Uterus (tissue), 4 donors: ENCODE measurements around the gene BMP8A. TPM values are rescaled to one million over a fixed set of nuclear protein-coding genes. Genes with fewer than 3 reads are reported as not detected.
"Not testable (repeated sequence)": the region's sequence is repeated elsewhere in the genome, so short reads cannot be mapped to it uniquely, and the experiment has no call there.

Experiments used
- DNase-seq, 2 donors: peaks; one replicate each; pipeline ENCODE4 v3.0.0-alpha.2; 2019 to 2020
- H3K27ac ChIP-seq, 2 donors: fragments of 200-600 bp; sonication (generic); 1 replicate in 1 of 2; 2 replicates in 1 of 2; pipeline ENCODE4 v1.5.1; 2016 to 2018
- H3K27me3 ChIP-seq, 2 donors: fragments of 200-600 bp; sonication (generic); one replicate each; pipeline ENCODE4 v1.5.1; 2018 to 2019; ENCODE audit warnings: control low read depth in 1 of 2
- H3K36me3 ChIP-seq, 2 donors: fragments of 200-600 bp; sonication (generic); one replicate each; pipeline ENCODE4 v1.5.1; 2019; ENCODE audit warnings: control low read depth in 1 of 2
- H3K4me1 ChIP-seq, 2 donors: fragments of 200-600 bp; sonication (generic); one replicate each; pipeline ENCODE4 v1.5.1; 2018 to 2019; ENCODE audit warnings: control low read depth in 1 of 2
- H3K4me3 ChIP-seq, 2 donors: fragments of 200-600 bp; sonication (generic); 1 replicate in 1 of 2; 2 replicates in 1 of 2; pipeline ENCODE4 v1.5.1; 2018 to 2019; ENCODE audit warnings: mild to moderate bottlenecking in 1 of 2
- H3K9me3 ChIP-seq, 2 donors: fragments of 200-600 bp; sonication (generic); one replicate each; pipeline ENCODE4 v1.5.1; 2019; ENCODE audit warnings: control low read depth in 1 of 2
- CTCF ChIP-seq, 4 experiments: fragments of 200-600 bp in 2 of 4; fragments of 450-650 bp in 2 of 4; sonication (generic) in 2 of 4; IDR thresholded peaks; one replicate each; pipeline ENCODE4 v1.5.1; 2016 to 2019; ENCODE audit warnings: antibody characterized with exemption in 4 of 4, mild to moderate bottlenecking in 2 of 4, moderate library complexity in 1 of 4
- POLR2A ChIP-seq, 2 donors: fragments of 450-650 bp; IDR thresholded peaks; one replicate each; pipeline ENCODE4 v1.6.1; 2016; ENCODE audit warnings: antibody characterized with exemption in 2 of 2, mild to moderate bottlenecking in 1 of 2, moderate library complexity in 1 of 2
- intact Hi-C: fragments of 100-400 bp; cut with DNase I; formaldehyde crosslinking; loops from one replicate; pipeline ENCODE4 v1.15.1; 2023; ENCODE audit warnings: low total_unique reads
- total RNA-seq, 4 donors: library from RNA; depleted of rRNA in 3 of 4; stranded (reverse); fragments of >200 nt in 3 of 4; gene quantifications; one replicate each; pipeline versions ENCODE4 v1.1.0 to v1.2.4, GENCODE V29; 2014 to 2023
- donor health status: DM: yes; HTN: yes; CAD: no.

Gene BMP8A
- total RNA-seq, 4 donors from 2014 or later = 1.8 to 8.3 (median 2.7) TPM; not detected in 1

GRCh38 chr1:39494671-39495410 lies 3.4 kb downstream of the BMP8A start:
- Histone ChIP-seq H3K4me3 (no peak overlapping the region), H3K27me3 (no peaks in the 10 kb centered on the region), H3K27ac (no peak overlapping the region), H3K36me3 (no peaks in the 10 kb centered on the region), H3K4me1 (no peaks in the 10 kb centered on the region), H3K9me3 (no peaks in the 10 kb centered on the region)
- intact Hi-C loops = no loop called here
- no peak for DNase-seq
- no peak for TF ChIP-seq POLR2A (IDR thresholded peaks at IDR 0.05)
- TF ChIP-seq CTCF (IDR thresholded peaks at IDR 0.05) = no peak

DNA sequence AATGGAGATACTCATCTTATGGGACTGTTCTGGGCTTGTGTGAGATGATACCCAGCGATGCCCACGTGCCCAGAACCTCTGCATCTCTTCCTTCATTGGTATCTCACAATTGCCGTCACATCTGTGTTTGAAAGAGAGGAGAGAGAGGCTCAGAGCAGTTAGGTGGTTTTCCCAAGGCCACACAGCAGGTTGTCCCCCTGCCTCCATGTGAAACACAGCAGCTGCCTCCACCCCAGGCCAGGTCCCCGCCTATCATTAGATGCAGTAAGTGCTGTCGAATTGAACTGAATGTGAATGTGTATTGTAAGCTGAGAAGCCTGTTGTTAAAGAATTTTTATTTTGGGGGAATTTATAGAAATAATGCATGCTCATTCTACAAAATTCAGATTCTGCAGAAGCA lies 5.1 kb downstream of the BMP8A start:
- DNase-seq, H3K27ac ChIP-seq, H3K4me3 ChIP-seq, H3K9me3 ChIP-seq, H3K36me3 ChIP-seq, H3K27me3 ChIP-seq, H3K4me1 ChIP-seq, intact Hi-C loops: not testable (repeated sequence)

GRCh38 chr1:39497585-39497984 lies 6.1 kb downstream of the BMP8A start:
- Histone ChIP-seq H3K27ac (peak overlapping the region; percentile 61 to 84), H3K4me3 (no peak overlapping the region), H3K9me3 (no peaks in the 10 kb centered on the region), H3K27me3 (no peaks in the 10 kb centered on the region), H3K36me3 (no peaks in the 10 kb centered on the region), H3K4me1 (no peaks in the 10 kb centered on the region)
- DNase-seq = no peak
- intact Hi-C loops = no loop called here
- TF ChIP-seq CTCF (IDR thresholded peaks at IDR 0.05) (no peak), POLR2A (IDR thresholded peaks at IDR 0.05) (no peak)

DNA sequence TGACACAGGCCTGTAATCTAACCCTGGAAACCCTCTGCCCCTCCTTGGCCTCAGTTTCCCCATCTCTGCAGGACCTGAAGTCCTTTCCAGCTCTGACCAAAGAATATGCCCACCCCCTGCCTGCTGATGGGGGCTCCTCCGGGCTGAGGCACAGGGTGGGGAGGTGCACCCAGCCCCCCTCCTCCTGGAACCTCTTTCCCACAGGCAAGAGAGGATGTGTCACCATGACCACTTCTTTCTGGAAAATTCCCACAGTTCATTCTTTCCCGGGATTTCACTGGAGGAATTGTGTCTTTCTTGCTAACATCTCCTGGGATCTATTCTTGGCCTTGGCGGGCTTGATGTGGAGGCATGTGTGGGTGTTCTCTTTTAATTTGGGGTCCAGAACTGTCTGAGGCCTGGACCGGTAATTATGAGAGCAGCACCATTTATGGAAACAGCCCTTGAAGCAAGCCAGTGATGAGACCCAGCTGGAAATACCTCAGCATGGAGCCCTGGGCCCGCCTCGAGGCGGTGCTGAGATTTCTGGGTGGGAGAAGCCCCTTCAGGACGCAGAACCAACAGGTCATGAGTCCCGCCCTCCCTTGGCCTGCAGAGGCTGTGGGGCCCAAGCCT lies 6.8 kb downstream of the BMP8A start:
- H3K4me1 ChIP-seq, H3K36me3 ChIP-seq, H3K27me3 ChIP-seq, intact Hi-C loops, H3K4me3 ChIP-seq, H3K9me3 ChIP-seq: not testable (repeated sequence)
- peak overlapping the region; percentile 61 to 84 for H3K27ac ChIP-seq
- peak; percentile 55 to 62 for DNase-seq

GRCh38 chr1:39498821-39499220 lies 7.4 kb downstream of the BMP8A start:
- H3K9me3 ChIP-seq, H3K4me1 ChIP-seq, H3K27me3 ChIP-seq, H3K4me3 ChIP-seq, DNase-seq, intact Hi-C loops, H3K36me3 ChIP-seq: not testable (repeated sequence)
- H3K27ac ChIP-seq = peak overlapping the region; percentile 69 to 84

DNA sequence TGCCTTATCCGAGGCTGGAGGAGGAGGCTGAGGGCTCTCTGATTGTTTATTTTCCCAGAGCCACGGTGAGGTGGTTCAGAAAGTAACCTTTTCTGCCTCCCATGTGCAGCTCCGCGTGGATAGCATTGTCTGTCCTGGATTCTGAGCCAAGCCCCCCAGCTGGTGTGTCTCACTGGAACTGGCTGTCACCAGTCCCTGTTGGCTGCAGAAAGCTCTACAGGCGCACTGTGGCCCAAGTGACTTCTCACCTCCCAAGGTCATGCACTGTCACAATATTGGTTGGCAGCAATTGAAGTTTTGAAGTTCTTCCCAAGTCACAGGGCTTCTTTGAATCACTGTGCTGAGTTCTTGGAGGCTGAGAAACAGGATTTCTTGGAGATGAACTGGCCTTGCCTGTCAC lies 8.2 kb downstream of the BMP8A start:
- H3K4me3 ChIP-seq = no peak overlapping the region
- intact Hi-C loops = no loop called here
- TF ChIP-seq POLR2A (IDR thresholded peaks at IDR 0.05) (no peak), CTCF (IDR thresholded peaks at IDR 0.05) (no peak)
- H3K4me1 ChIP-seq = no peaks in the 10 kb centered on the region
- peak overlapping the region; percentile 69 to 84 for H3K27ac ChIP-seq
- no peaks in the 10 kb centered on the region for H3K27me3 ChIP-seq
- no peaks in the 10 kb centered on the region for H3K36me3 ChIP-seq
- DNase-seq = peak; percentile 43 to 62
- no peaks in the 10 kb centered on the region for H3K9me3 ChIP-seq
